Stomach (tissue), 9 donors: Measurements from ENCODE around the gene SPHKAP. TPM values are rescaled to one million over a fixed set of nuclear protein-coding genes. Genes with fewer than 3 reads are reported as not detected.
"Not testable (repeated sequence)": the region's sequence is repeated elsewhere in the genome, so short reads cannot be mapped to it uniquely, and the experiment has no call there.

Experiments
- DNase-seq, 2 donors: peaks; one replicate each; pipeline versions ENCODE4 v3.0.0 to v3.0.0-alpha.2; 2013 to 2019
- H3K27ac ChIP-seq, 5 donors: fragments of 200-600 bp in 4 of 5; sonication (generic) in 4 of 5; one replicate each; pipeline ENCODE4 v1.5.1; 2013 to 2019; ENCODE audit warnings: mild to moderate bottlenecking in 1 of 5, moderate library complexity in 1 of 5
- H3K27me3 ChIP-seq, 3 donors: fragments of 200-600 bp; sonication (generic); one replicate each; pipeline ENCODE4 v1.5.1; 2017 to 2019; ENCODE audit warnings: mixed run types in 1 of 3
- H3K36me3 ChIP-seq, 4 donors: fragments of 200-600 bp; sonication (generic); 1 replicate in 3 of 4; 2 replicates in 1 of 4; pipeline ENCODE4 v1.5.1; 2016 to 2019
- H3K4me1 ChIP-seq, 4 donors: fragments of 200-600 bp; sonication (generic); one replicate each; pipeline ENCODE4 v1.5.1; 2016 to 2019
- H3K4me3 ChIP-seq, 4 donors: fragments of 200-600 bp; sonication (generic) in 3 of 4; one replicate each; pipeline ENCODE4 v1.5.1; 2016 to 2019; ENCODE audit warnings: mild to moderate bottlenecking in 1 of 4
- H3K9me3 ChIP-seq, 4 donors: fragments of 200-600 bp; sonication (generic); one replicate each; pipeline ENCODE4 v1.5.1; 2016 to 2019
- EP300 ChIP-seq: sonication (generic); formaldehyde crosslinking; IDR thresholded peaks from one replicate; pipeline ENCODE4 v1.6.1; 2017; ENCODE audit warnings: antibody characterized with exemption
- POLR2A ChIP-seq, 4 donors: fragments of 450-650 bp; IDR thresholded peaks; one replicate each; pipeline ENCODE4 v1.6.1; 2016; ENCODE audit warnings: antibody characterized with exemption in 4 of 4, control low read depth in 2 of 4, mild to moderate bottlenecking in 1 of 4, moderate library complexity in 1 of 4
- POLR2AphosphoS5 ChIP-seq, 3 donors: sonication (generic); formaldehyde crosslinking; IDR thresholded peaks; one replicate each; pipeline ENCODE4 v1.6.1; 2016; ENCODE audit warnings: antibody characterized with exemption in 3 of 3
- WGBS, 5 donors: extraction: QIAGEN DNeasy Blood & Tissue Kit in 3 of 5; methylation state at CpG; one replicate each; pipeline versions ENCODE4 v1.1.5 to v1.1.7; 2013 to 2018; 5-methylcytosine and 5-hydroxymethylcytosine counted together
- intact Hi-C: fragments of 100-400 bp; cut with DNase I; formaldehyde crosslinking; loops from one replicate; pipeline ENCODE4 v1.15.1; 2023; ENCODE audit warnings: low total_unique reads
- polyA plus RNA-seq, 3 donors: library from polyadenylated mRNA; stranded (reverse); fragments of 200-250 nt; gene quantifications; one replicate each; pipeline ENCODE4 v1.2.3, GENCODE V29; 2013
- total RNA-seq, 5 donors: library from RNA; depleted of rRNA; stranded (reverse); fragments of >200 nt; gene quantifications; one replicate each; pipeline versions ENCODE4 v1.1.0 to v1.2.3, GENCODE V29; 2014 to 2016
- TF ChIP-seq, protein P1 (sequence below), 7 experiments: fragments of 450-650 bp in 4 of 7; fragments of 200-600 bp in 3 of 7; sonication (generic) in 3 of 7; IDR thresholded peaks; one replicate each; pipeline ENCODE4 v1.5.1; 2016 to 2019; ENCODE audit warnings: antibody characterized with exemption in 7 of 7, control low read depth in 2 of 7, mild to moderate bottlenecking in 1 of 7
- donor health status: healthy with polysubstance abuse.
- donor health status: Bipolar disorder and iron deficiency.
- donor health status: healthy.

Gene SPHKAP
- total and polyA plus RNA-seq, 8 donors, result 0.03 to 2.2 TPM; not detected in 6

GRCh38 chr2:228083131-228083530 lies 98.4 kb downstream of the SPHKAP start:
- H3K27ac ChIP-seq, result no peak overlapping the region
- no peaks in the 10 kb centered on the region for H3K4me1 ChIP-seq
- WGBS, 5 donors, result 90 to 96% (median 95%) methylated on average over 2 of the region's 2 CpGs
- H3K4me3 ChIP-seq, result no peak overlapping the region
- no peaks in the 10 kb centered on the region for H3K27me3 ChIP-seq
- DNase-seq, result no peak
- no peaks in the 10 kb centered on the region for H3K9me3 ChIP-seq
- intact Hi-C loops, result no loop called here
- TF ChIP-seq, protein P1, sequence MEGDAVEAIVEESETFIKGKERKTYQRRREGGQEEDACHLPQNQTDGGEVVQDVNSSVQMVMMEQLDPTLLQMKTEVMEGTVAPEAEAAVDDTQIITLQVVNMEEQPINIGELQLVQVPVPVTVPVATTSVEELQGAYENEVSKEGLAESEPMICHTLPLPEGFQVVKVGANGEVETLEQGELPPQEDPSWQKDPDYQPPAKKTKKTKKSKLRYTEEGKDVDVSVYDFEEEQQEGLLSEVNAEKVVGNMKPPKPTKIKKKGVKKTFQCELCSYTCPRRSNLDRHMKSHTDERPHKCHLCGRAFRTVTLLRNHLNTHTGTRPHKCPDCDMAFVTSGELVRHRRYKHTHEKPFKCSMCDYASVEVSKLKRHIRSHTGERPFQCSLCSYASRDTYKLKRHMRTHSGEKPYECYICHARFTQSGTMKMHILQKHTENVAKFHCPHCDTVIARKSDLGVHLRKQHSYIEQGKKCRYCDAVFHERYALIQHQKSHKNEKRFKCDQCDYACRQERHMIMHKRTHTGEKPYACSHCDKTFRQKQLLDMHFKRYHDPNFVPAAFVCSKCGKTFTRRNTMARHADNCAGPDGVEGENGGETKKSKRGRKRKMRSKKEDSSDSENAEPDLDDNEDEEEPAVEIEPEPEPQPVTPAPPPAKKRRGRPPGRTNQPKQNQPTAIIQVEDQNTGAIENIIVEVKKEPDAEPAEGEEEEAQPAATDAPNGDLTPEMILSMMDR (IDR thresholded peaks at IDR 0.05), result no peak
- TF ChIP-seq POLR2AphosphoS5 (IDR thresholded peaks at IDR 0.05) (no peak), EP300 (no peak), POLR2A (IDR thresholded peaks at IDR 0.05) (no peak)
- H3K36me3 ChIP-seq, result no peaks in the 10 kb centered on the region

GRCh38 chr2:228082571-228082970 lies 98.9 kb downstream of the SPHKAP start:
- no peaks in the 10 kb centered on the region for H3K9me3 ChIP-seq
- DNase-seq, result no peak
- no peaks in the 10 kb centered on the region for H3K27me3 ChIP-seq
- no peak overlapping the region for H3K27ac ChIP-seq
- intact Hi-C loops, result no loop called here
- H3K36me3 ChIP-seq, result no peaks in the 10 kb centered on the region
- no peaks in the 10 kb centered on the region for H3K4me1 ChIP-seq
- no peak overlapping the region for H3K4me3 ChIP-seq
- TF ChIP-seq, protein P1 (IDR thresholded peaks at IDR 0.05), result no peak
- TF ChIP-seq POLR2AphosphoS5 (IDR thresholded peaks at IDR 0.05), result no peak
- no peak for TF ChIP-seq POLR2A (IDR thresholded peaks at IDR 0.05)
- no peak for TF ChIP-seq EP300
- 56 to 73% (median 69%) methylated on average over 3 of the region's 3 CpGs for WGBS, 5 donors

- Histone ChIP-seq H3K27ac (no peak overlapping the region), H3K27me3 (no peaks in the 10 kb centered on the region), H3K4me3 (no peak overlapping the region), H3K36me3 (no peaks in the 10 kb centered on the region), H3K9me3 (no peaks in the 10 kb centered on the region), H3K4me1 (no peaks in the 10 kb centered on the region)
- TF ChIP-seq, protein P1 (IDR thresholded peaks at IDR 0.05), result no peak
- TF ChIP-seq EP300 (no peak), POLR2A (IDR thresholded peaks at IDR 0.05) (no peak), POLR2AphosphoS5 (IDR thresholded peaks at IDR 0.05) (no peak)
- intact Hi-C loops, result no loop called here
- no peak for DNase-seq
- WGBS, 5 donors, result 87 to 100% (median 91%) methylated on average over 3 of the region's 3 CpGs
Observed at GRCh38 chr2:228079194-228079593, 102.3 kb downstream of the SPHKAP start.

GRCh38 chr2:228076695-228077094 lies 104.8 kb downstream of the SPHKAP start:
- 43 to 63% (median 55%) methylated on average over 1 of the region's 1 CpG for WGBS, 5 donors
- H3K9me3 ChIP-seq, H3K27me3 ChIP-seq, H3K36me3 ChIP-seq, DNase-seq, H3K27ac ChIP-seq, H3K4me3 ChIP-seq, intact Hi-C loops, H3K4me1 ChIP-seq: not testable (repeated sequence)

- no peak overlapping the region for H3K4me3 ChIP-seq
- no peaks in the 10 kb centered on the region for H3K4me1 ChIP-seq
- H3K36me3 ChIP-seq, result no peaks in the 10 kb centered on the region
- no peaks in the 10 kb centered on the region for H3K9me3 ChIP-seq
- no peaks in the 10 kb centered on the region for H3K27me3 ChIP-seq
- H3K27ac ChIP-seq, result no peak overlapping the region
- TF ChIP-seq POLR2A (IDR thresholded peaks at IDR 0.05) (no peak), EP300 (no peak), POLR2AphosphoS5 (IDR thresholded peaks at IDR 0.05) (no peak)
- TF ChIP-seq, protein P1 (IDR thresholded peaks at IDR 0.05), result no peak
- intact Hi-C loops, result no loop called here
- 55 to 92% (median 80%) methylated on average over 3 of the region's 3 CpGs for WGBS, 5 donors
- no peak for DNase-seq
Observed at GRCh38 chr2:228072669-228073068, 108.8 kb downstream of the SPHKAP start.
